IPS-20b (cell line): Measurements from ENCODE around the gene YY1.
"Not testable (repeated sequence)": the region's sequence is repeated elsewhere in the genome, so short reads cannot be mapped to it uniquely, and the experiment has no call there.

Experiments
- H3K27ac ChIP-seq: one replicate; pipeline ENCODE4 v1.5.1; 2013; ENCODE audit warnings: low read length
- H3K27me3 ChIP-seq: 2 replicates; pipeline ENCODE4 v1.6.1; 2013; ENCODE audit warnings: mild to moderate bottlenecking, low read length, inconsistent platforms; ENCODE audit not compliant: insufficient read depth
- H3K36me3 ChIP-seq: 2 replicates; pipeline ENCODE4 v1.6.1; 2013; ENCODE audit warnings: low read depth, mild to moderate bottlenecking, inconsistent platforms, low read length, moderate library complexity; ENCODE audit not compliant: insufficient read depth
- H3K4me1 ChIP-seq: 2 replicates; pipeline ENCODE4 v1.6.1; 2013; ENCODE audit warnings: mild to moderate bottlenecking, control low read depth, inconsistent platforms, low read length, moderate library complexity; ENCODE audit not compliant: insufficient read depth
- H3K4me3 ChIP-seq: 2 replicates; pipeline ENCODE4 v1.5.1; 2013; ENCODE audit warnings: mild to moderate bottlenecking, low read length, inconsistent platforms
- H3K9ac ChIP-seq: 2 replicates; pipeline ENCODE4 v1.6.1; 2013; ENCODE audit warnings: low read depth, mild to moderate bottlenecking, inconsistent platforms, low read length, moderate library complexity
- H3K9me3 ChIP-seq: 2 replicates; pipeline ENCODE4 v1.6.1; 2013; ENCODE audit warnings: mild to moderate bottlenecking, low read depth, low read length, inconsistent platforms; ENCODE audit not compliant: insufficient read depth

The YY1 gene

GRCh38 chr14:100203146-100203545 lies 35.8 kb upstream of the YY1 start:
- 0 out of 2 replicates have a peak, but pooled peaks cover 6% of the 10 kb centered on the region for H3K36me3 ChIP-seq
- H3K9ac ChIP-seq, result no peak overlapping the region
- no peak overlapping the region for H3K4me3 ChIP-seq
- no peaks in the 10 kb centered on the region for H3K27me3 ChIP-seq
- peaks cover 6% of the 10 kb centered on the region; the same call in 1 of the 2 replicates for H3K4me1 ChIP-seq
- no peaks in the 10 kb centered on the region for H3K9me3 ChIP-seq
- no peak overlapping the region for H3K27ac ChIP-seq

- Histone ChIP-seq H3K9ac (no peak overlapping the region), H3K4me1 (peaks cover 5% of the 10 kb centered on the region; the same call in 1 of the 2 replicates), H3K27ac (no peak overlapping the region), H3K9me3 (no peaks in the 10 kb centered on the region), H3K4me3 (no peak overlapping the region), H3K36me3 (0 out of 2 replicates have a peak, but pooled peaks cover 6% of the 10 kb centered on the region), H3K27me3 (no peaks in the 10 kb centered on the region)
These were observed 34.7 kb upstream of the YY1 start for GRCh38 chr14:100203962-100204834.

GRCh38 chr14:100204835-100205167 lies 34.1 kb upstream of the YY1 start:
- H3K9ac ChIP-seq, H3K27ac ChIP-seq, H3K9me3 ChIP-seq, H3K36me3 ChIP-seq, H3K4me3 ChIP-seq, H3K4me1 ChIP-seq, H3K27me3 ChIP-seq: not testable (repeated sequence)

- not testable (repeated sequence) for H3K36me3 ChIP-seq, H3K27me3 ChIP-seq, H3K4me3 ChIP-seq, H3K27ac ChIP-seq, H3K9me3 ChIP-seq, H3K9ac ChIP-seq, H3K4me1 ChIP-seq
These were observed 31.4 kb upstream of the YY1 start for GRCh38 chr14:100207588-100207987.

GRCh38 chr14:100208136-100208535 lies 30.8 kb upstream of the YY1 start:
- not testable (repeated sequence) for H3K4me1 ChIP-seq, H3K36me3 ChIP-seq, H3K9me3 ChIP-seq, H3K9ac ChIP-seq, H3K27ac ChIP-seq, H3K4me3 ChIP-seq, H3K27me3 ChIP-seq

- H3K9me3 ChIP-seq, result no peaks in the 10 kb centered on the region
- no peak overlapping the region for H3K4me3 ChIP-seq
- H3K27me3 ChIP-seq, result no peaks in the 10 kb centered on the region
- H3K36me3 ChIP-seq, result 0 out of 2 replicates have a peak, but pooled peaks cover 4% of the 10 kb centered on the region
- no peak overlapping the region for H3K27ac ChIP-seq
- H3K4me1 ChIP-seq, result peaks cover 7% of the 10 kb centered on the region; the same call in 1 of the 2 replicates
- H3K9ac ChIP-seq, result no peak overlapping the region
These were observed 27.6 kb upstream of the YY1 start for GRCh38 chr14:100211366-100211765.

GRCh38 chr14:100211893-100212292 lies 27.1 kb upstream of the YY1 start:
- peaks cover 7% of the 10 kb centered on the region; the same call in 1 of the 2 replicates for H3K4me1 ChIP-seq
- no peak overlapping the region for H3K27ac ChIP-seq
- H3K27me3 ChIP-seq, result no peaks in the 10 kb centered on the region
- no peak overlapping the region for H3K4me3 ChIP-seq
- no peaks in the 10 kb centered on the region for H3K9me3 ChIP-seq
- H3K9ac ChIP-seq, result no peak overlapping the region
- H3K36me3 ChIP-seq, result no peaks in the 10 kb centered on the region

- H3K4me1 ChIP-seq, result peaks cover 7% of the 10 kb centered on the region; the same call in 1 of the 2 replicates
- no peak overlapping the region for H3K27ac ChIP-seq
- no peaks in the 10 kb centered on the region for H3K27me3 ChIP-seq
- no peaks in the 10 kb centered on the region for H3K36me3 ChIP-seq
- H3K9ac ChIP-seq, result no peak overlapping the region
- no peak overlapping the region for H3K4me3 ChIP-seq
- no peaks in the 10 kb centered on the region for H3K9me3 ChIP-seq
These were observed 26.2 kb upstream of the YY1 start for GRCh38 chr14:100212476-100213333.

GRCh38 chr14:100213587-100213955 lies 25.4 kb upstream of the YY1 start:
- peak overlapping the region; percentile 90; the same call in 1 of the 2 replicates for H3K9ac ChIP-seq
- no peaks in the 10 kb centered on the region for H3K36me3 ChIP-seq
- H3K27me3 ChIP-seq, result no peaks in the 10 kb centered on the region
- peak overlapping the region; percentile 80; the same call in 1 of the 2 replicates for H3K4me3 ChIP-seq
- H3K4me1 ChIP-seq, result peaks cover 7% of the 10 kb centered on the region; the same call in 1 of the 2 replicates
- no peak overlapping the region for H3K27ac ChIP-seq
- H3K9me3 ChIP-seq, result no peaks in the 10 kb centered on the region

- Histone ChIP-seq H3K27me3 (no peaks in the 10 kb centered on the region), H3K4me3 (peak overlapping the region; percentile 80), H3K9me3 (no peaks in the 10 kb centered on the region), H3K27ac (peak overlapping the region; percentile 49), H3K9ac (peak overlapping the region; percentile 90), H3K36me3 (no peaks in the 10 kb centered on the region), H3K4me1 (peaks cover 7% of the 10 kb centered on the region; the same call in 1 of the 2 replicates)
These were observed 24.8 kb upstream of the YY1 start for GRCh38 chr14:100213956-100214769.

- no peaks in the 10 kb centered on the region for H3K9me3 ChIP-seq
- H3K27me3 ChIP-seq, result no peaks in the 10 kb centered on the region
- H3K9ac ChIP-seq, result peak overlapping the region; percentile 63; the same call in 1 of the 2 replicates
- H3K27ac ChIP-seq, result peak overlapping the region; percentile 0
- H3K4me1 ChIP-seq, result peaks cover 7% of the 10 kb centered on the region; the same call in 1 of the 2 replicates
- H3K36me3 ChIP-seq, result no peaks in the 10 kb centered on the region
- H3K4me3 ChIP-seq, result peak overlapping the region; percentile 57; the same call in 1 of the 2 replicates
These were observed 24.2 kb upstream of the YY1 start for GRCh38 chr14:100214770-100215083.
